Astrocyte (in vitro differentiated cells and primary cell): ENCODE data around the gene IQGAP2. TPM values are rescaled to one million over a fixed set of nuclear protein-coding genes. Genes with fewer than 3 reads are reported as not detected.
A peak's percentile ranks its signal among the peaks of the same experiment; 100 is the strongest.
"Not testable (repeated sequence)": the region's sequence is repeated elsewhere in the genome, so short reads cannot be mapped to it uniquely, and the experiment has no call there.

Source experiments
- DNase-seq: peaks from one replicate; pipeline ENCODE4 v3.0.0-alpha.2; 2010; ENCODE audit warnings: low read depth
- FAIRE-seq: peaks from 2 replicates; lab custom pipeline; 2011; peaks lifted over from hg19 to GRCh38; lab: Jason Lieb, UNC
- H2AFZ ChIP-seq: 2 replicates; pipeline ENCODE4 v1.6.0; 2012; ENCODE audit warnings: low read depth, low read length, inconsistent platforms
- H3K27ac ChIP-seq: 2 replicates; pipeline ENCODE4 v1.5.1; 2011; ENCODE audit warnings: low read depth, low read length, inconsistent platforms
- H3K27me3 ChIP-seq: 2 replicates; pipeline ENCODE4 v1.6.0; 2011; ENCODE audit warnings: low read length, inconsistent platforms; ENCODE audit not compliant: insufficient read depth
- H3K36me3 ChIP-seq: 2 replicates; pipeline ENCODE4 v1.5.1; 2011; ENCODE audit warnings: low read length, inconsistent platforms; ENCODE audit not compliant: insufficient read depth
- H3K4me1 ChIP-seq: 2 replicates; pipeline ENCODE4 v1.5.1; 2011; ENCODE audit warnings: low read length, inconsistent platforms; ENCODE audit not compliant: insufficient read depth
- H3K4me2 ChIP-seq: 2 replicates; pipeline ENCODE4 v1.6.0; 2012; ENCODE audit warnings: low read length, inconsistent platforms
- H3K4me3 ChIP-seq: 2 replicates; pipeline ENCODE4 v1.5.1; 2011; ENCODE audit warnings: low read depth, mild to moderate bottlenecking, low read length, inconsistent platforms; ENCODE audit not compliant: insufficient read depth
- H3K79me2 ChIP-seq: 2 replicates; pipeline ENCODE4 v1.6.0; 2012; ENCODE audit warnings: mild to moderate bottlenecking, low read length, inconsistent platforms; ENCODE audit not compliant: insufficient read depth
- H3K9ac ChIP-seq: 2 replicates; pipeline ENCODE4 v1.6.0; 2012; ENCODE audit warnings: mild to moderate bottlenecking, low read length, inconsistent platforms
- H3K9me3 ChIP-seq: 2 replicates; pipeline ENCODE4 v1.5.1; 2012; ENCODE audit warnings: low read depth, mild to moderate bottlenecking, low read length, inconsistent platforms; ENCODE audit not compliant: insufficient read depth
- H4K20me1 ChIP-seq: 2 replicates; pipeline ENCODE4 v1.6.0; 2012; ENCODE audit warnings: low read length, inconsistent platforms; ENCODE audit not compliant: insufficient read depth
- H3K27ac Mint-ChIP-seq: one replicate; pipeline ENCODE4 v1.8.0; 2021; ENCODE audit warnings: mild to moderate bottlenecking, mixed read lengths; ENCODE audit not compliant: unreplicated experiment
- H3K27me3 Mint-ChIP-seq: one replicate; pipeline ENCODE4 v1.8.0; 2021; ENCODE audit warnings: low read depth, mixed read lengths; ENCODE audit not compliant: unreplicated experiment
- H3K36me3 Mint-ChIP-seq: one replicate; pipeline ENCODE4 v1.8.0; 2021; ENCODE audit warnings: low read depth, mixed read lengths; ENCODE audit not compliant: unreplicated experiment
- H3K4me1 Mint-ChIP-seq: one replicate; pipeline ENCODE4 v1.8.0; 2021; ENCODE audit warnings: low read depth, mixed read lengths; ENCODE audit not compliant: unreplicated experiment
- H3K4me3 Mint-ChIP-seq: one replicate; pipeline ENCODE4 v1.8.0; 2021; ENCODE audit warnings: mild to moderate bottlenecking, moderate library complexity, mixed read lengths; ENCODE audit not compliant: unreplicated experiment
- H3K9me3 Mint-ChIP-seq: one replicate; pipeline ENCODE4 v1.8.0; 2021; ENCODE audit warnings: mild to moderate bottlenecking, mixed read lengths; ENCODE audit not compliant: unreplicated experiment
- CTCF ChIP-seq: IDR thresholded peaks from 2 replicates; pipeline ENCODE4 v1.5.1; 2011; ENCODE audit warnings: low read depth, mild to moderate bottlenecking, inconsistent platforms, low read length, moderate library complexity; ENCODE audit not compliant: insufficient read depth
- EZH2 ChIP-seq: IDR thresholded peaks from 2 replicates; pipeline ENCODE4 v1.6.1; 2012; ENCODE audit warnings: mild to moderate bottlenecking, low read length, inconsistent platforms; ENCODE audit not compliant: insufficient read depth
- total RNA-seq: library from RNA; stranded (reverse); gene quantifications from 2 replicates; pipeline ENCODE4 v1.2.1, GENCODE V29; 2021

The IQGAP2 gene
- total RNA-seq, 1 donor from 2014 or later, result 2.9 TPM

- Mint-ChIP-seq H3K36me3 (no peaks in the 10 kb centered on the region), H3K4me3 (no peak overlapping the region), H3K4me1 (peaks cover 21% of the 10 kb centered on the region), H3K27ac (no peak overlapping the region), H3K27me3 (no peaks in the 10 kb centered on the region), H3K9me3 (peaks cover 2% of the 10 kb centered on the region)
- no peaks in the 10 kb centered on the region for H3K79me2 ChIP-seq
- no peak overlapping the region for H3K4me2 ChIP-seq
- FAIRE-seq, result peak; percentile 90
- peaks cover 7% of the 10 kb centered on the region for H3K4me1 ChIP-seq
- no peaks in the 10 kb centered on the region for H3K27me3 ChIP-seq
- peak; percentile 46 for DNase-seq
- H3K9me3 ChIP-seq, result no peaks in the 10 kb centered on the region
- TF ChIP-seq EZH2 (no peak), CTCF (peak; percentile 83)
- no peaks in the 10 kb centered on the region for H3K36me3 ChIP-seq
- H3K27ac ChIP-seq, result no peak overlapping the region
- H2AFZ ChIP-seq, result no peak overlapping the region
- no peaks in the 10 kb centered on the region for H4K20me1 ChIP-seq
- no peak overlapping the region for H3K4me3 ChIP-seq
- H3K9ac ChIP-seq, result no peak overlapping the region
These were observed 198.4 kb downstream of the IQGAP2 start for GRCh38 chr5:76601470-76601869.

GRCh38 chr5:76602094-76602726 lies 199.1 kb downstream of the IQGAP2 start:
- H3K79me2 ChIP-seq, result no peaks in the 10 kb centered on the region

GRCh38 chr5:76603991-76604390 lies 200.9 kb downstream of the IQGAP2 start:
- H3K9me3 ChIP-seq, H4K20me1 ChIP-seq, DNase-seq, H3K9me3 Mint-ChIP-seq, H3K4me2 ChIP-seq, H3K27ac ChIP-seq, H3K27ac Mint-ChIP-seq, H2AFZ ChIP-seq, H3K36me3 ChIP-seq, H3K4me3 Mint-ChIP-seq, FAIRE-seq, H3K4me3 ChIP-seq, H3K79me2 ChIP-seq, H3K27me3 Mint-ChIP-seq, H3K9ac ChIP-seq, H3K27me3 ChIP-seq, H3K36me3 Mint-ChIP-seq: not testable (repeated sequence)
- H3K4me1 Mint-ChIP-seq, result peaks cover 28% of the 10 kb centered on the region
- peaks cover 13% of the 10 kb centered on the region for H3K4me1 ChIP-seq

More at GRCh38 chr5:76602094-76602726, 199.1 kb downstream of the IQGAP2 start:
- Mint-ChIP-seq H3K27ac (no peak overlapping the region), H3K27me3 (no peaks in the 10 kb centered on the region), H3K4me1 (peaks cover 23% of the 10 kb centered on the region), H3K4me3 (no peak overlapping the region), H3K9me3 (no peaks in the 10 kb centered on the region), H3K36me3 (no peaks in the 10 kb centered on the region)
- H3K9ac ChIP-seq, result no peak overlapping the region
- no peak overlapping the region for H3K4me3 ChIP-seq
- H3K4me1 ChIP-seq, result peaks cover 8% of the 10 kb centered on the region
- FAIRE-seq (no peak), DNase-seq (no peak)
- no peak overlapping the region for H2AFZ ChIP-seq
- H3K36me3 ChIP-seq, result no peaks in the 10 kb centered on the region
- TF ChIP-seq EZH2 (no peak), CTCF (peak; percentile 39)
- no peaks in the 10 kb centered on the region for H3K9me3 ChIP-seq
- no peak overlapping the region for H3K27ac ChIP-seq
- H4K20me1 ChIP-seq, result no peaks in the 10 kb centered on the region
- H3K27me3 ChIP-seq, result no peaks in the 10 kb centered on the region
- no peak overlapping the region for H3K4me2 ChIP-seq
